ENCODE results near the gene SAMD10. TPM values are rescaled to one million over a fixed set of nuclear protein-coding genes. Genes with fewer than 3 reads are reported as not detected.
"Not testable (repeated sequence)": the region's sequence is repeated elsewhere in the genome, so short reads cannot be mapped to it uniquely, and the experiment has no call there.

SAMD10 gene
- total RNA-seq, 2 experiments from 2014 or later, result 23.7 to 24.5 TPM

DNA sequence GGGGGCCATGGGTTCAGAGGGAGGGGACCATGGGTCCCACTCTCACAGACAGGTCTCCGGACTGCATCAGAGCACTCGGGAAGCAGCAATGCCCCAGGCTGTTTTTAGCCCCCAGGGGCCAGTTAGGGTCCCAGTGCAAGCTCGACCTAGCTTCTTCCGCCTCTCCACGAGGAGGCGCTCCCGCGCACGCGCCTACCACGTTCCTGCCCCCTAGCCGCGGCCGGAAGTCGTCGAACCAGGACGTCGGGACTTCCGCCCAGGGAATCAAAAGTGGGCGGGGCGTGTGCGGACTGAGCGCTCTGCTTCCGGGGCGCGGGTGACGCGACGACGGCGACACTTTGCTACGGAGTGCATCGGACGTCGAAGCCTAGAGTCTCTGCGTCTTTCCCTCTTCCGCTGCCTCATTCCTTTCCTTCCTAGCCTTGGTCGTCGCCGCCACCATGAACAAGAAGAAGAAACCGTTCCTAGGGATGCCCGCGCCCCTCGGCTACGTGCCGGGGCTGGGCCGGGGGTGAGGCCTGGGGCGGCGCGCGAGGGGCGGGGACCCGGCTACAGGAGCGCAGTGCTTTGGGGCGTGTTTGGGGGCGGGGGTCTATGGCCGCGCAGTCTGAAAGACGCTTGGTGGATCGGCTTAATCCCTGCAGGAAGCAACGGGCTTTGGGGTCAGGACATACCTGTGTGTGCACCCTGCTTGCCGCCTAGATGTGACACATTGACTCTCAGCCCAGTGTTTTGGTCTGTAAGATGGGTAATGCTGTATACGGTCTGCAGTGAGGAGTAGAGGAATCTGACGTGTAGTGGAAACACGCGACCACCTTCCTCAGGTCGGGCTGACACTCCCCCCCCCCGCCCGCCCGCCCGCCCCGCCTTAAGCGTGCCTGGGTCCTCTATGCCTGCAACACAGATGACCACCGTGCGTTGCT lies 1.6 kb upstream of the SAMD10 start, which contains the start of gene PRPF6:
PRPF6 (plus strand) TSS at position 327 of the 923 bp plus-strand sequence; CDS start at position 441, 114 bp downstream.
- H3K36me3 Mint-ChIP-seq, result peaks cover 38% of the 10 kb centered on the region
- ChIA-PET CTCF (interaction anchor here (0.6 to 3.8 kb wide), 24 partner anchors 9 to 459 kb away, joined by 3 to 59 read pairs (median 5); partner anchors contain the start of genes ARFRP1, GMEB2, OPRL1 and PTK6), POLR2A (interaction anchor here (0.5 to 2.3 kb wide), 11 partner anchors 25 to 356 kb away, joined by 3 to 15 read pairs (median 4); partner anchors contain the start of genes TPD52L2 and UCKL1)
- H3K9me3 Mint-ChIP-seq, result no peaks in the 10 kb centered on the region
- no peaks in the 10 kb centered on the region for H3K27me3 Mint-ChIP-seq
- DNase-seq, result peak; percentile 97
- H3K4me1 Mint-ChIP-seq (ENCODE audit: low read depth), result peaks cover 60% of the 10 kb centered on the region
- intact Hi-C loops (cut with micrococcal nuclease), result loop anchor here (1.0 to 5.0 kb wide), 5 partner anchors 25 to 444 kb away; partner anchors contain the start of genes PTK6, TPD52L2 and UCKL1
- H3K4me3 Mint-ChIP-seq, result peak within 1 kb of the TSS; percentile 84
- peak within 1 kb of the TSS; percentile 96 for H3K27ac Mint-ChIP-seq

DNA sequence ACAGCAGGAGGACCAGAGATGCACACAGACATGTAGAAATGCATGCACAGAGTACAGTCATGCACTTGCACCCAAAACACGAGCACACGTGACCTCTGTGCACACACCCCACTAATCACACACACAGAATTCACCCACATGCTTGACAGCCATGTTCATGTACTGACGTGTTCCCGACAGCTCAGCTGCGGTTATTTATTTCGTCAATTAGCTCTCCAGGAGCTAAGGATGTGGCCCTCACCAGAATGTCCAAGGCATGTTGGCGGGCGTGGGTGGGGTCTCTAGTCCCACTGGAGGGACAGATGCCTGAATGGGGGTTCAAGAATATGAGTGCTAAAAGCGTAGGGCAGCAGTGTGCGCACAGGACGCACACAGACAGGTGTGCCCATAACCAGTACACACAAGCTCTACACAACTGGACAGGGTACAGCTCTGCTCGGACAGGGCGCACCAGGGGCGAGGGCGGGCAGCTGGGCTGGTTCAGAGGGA lies 919 bp upstream of the SAMD10 start:
- H3K4me3 Mint-ChIP-seq, result peak overlapping the region; percentile 84
- H3K27ac Mint-ChIP-seq, result peak overlapping the region; percentile 96
- H3K36me3 Mint-ChIP-seq, result peaks cover 35% of the 10 kb centered on the region
- peak; percentile 67 for DNase-seq
- no peaks in the 10 kb centered on the region for H3K9me3 Mint-ChIP-seq
- H3K4me1 Mint-ChIP-seq (ENCODE audit: low read depth), result peaks cover 62% of the 10 kb centered on the region
- POLR2A ChIA-PET, result interaction anchor here (0.5 to 2.3 kb wide), 12 partner anchors 24 to 1054 kb away, joined by 3 to 15 read pairs (median 4); partner anchors contain the start of genes DIDO1, TPD52L2 and UCKL1
- CTCF ChIA-PET, result interaction anchor here (0.6 to 2.5 kb wide), 25 partner anchors 10 to 459 kb away, joined by 3 to 59 read pairs (median 4); partner anchors contain the start of genes ARFRP1, GMEB2, OPRL1 and PTK6
- H3K27me3 Mint-ChIP-seq, result no peaks in the 10 kb centered on the region
- intact Hi-C loops (cut with micrococcal nuclease), result loop anchor here (1.0 to 5.0 kb wide), 4 partner anchors 58 to 443 kb away; partner anchors contain the start of genes PTK6 and TPD52L2

DNA sequence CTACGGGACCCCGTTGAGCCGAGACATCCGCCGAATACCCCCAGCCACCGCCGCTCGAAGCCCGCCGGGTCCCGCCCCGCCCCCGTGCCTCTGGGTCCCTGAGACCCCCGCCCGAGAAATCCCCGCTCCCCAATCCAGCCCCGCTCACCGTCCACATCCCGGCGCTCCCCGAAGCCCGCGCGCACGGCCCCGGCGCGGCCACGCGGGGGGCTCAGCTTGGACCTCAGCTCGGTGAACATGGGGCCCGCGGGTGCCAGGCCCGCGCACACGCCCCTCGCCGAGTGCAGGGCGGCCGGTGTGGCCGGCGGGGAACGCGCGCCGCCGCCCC lies 249 bp downstream of the SAMD10 start:
- intact Hi-C loops (cut with micrococcal nuclease), result loop anchor here (2.0 to 10.0 kb wide), 3 partner anchors 82 to 344 kb away; partner anchors contain the start of genes LIME1 and SLC2A4RG
- no peaks in the 10 kb centered on the region for H3K27me3 Mint-ChIP-seq
- ChIA-PET POLR2A (interaction anchor here (0.6 to 2.3 kb wide), 7 partner anchors 11 to 758 kb away, joined by 3 to 15 read pairs (median 3); partner anchors contain the start of gene TPD52L2), CTCF (interaction anchor here (0.9 to 2.5 kb wide), 9 partner anchors 22 to 441 kb away, joined by 4 to 59 read pairs (median 12); partner anchors contain the start of genes PTK6, TPD52L2 and UCKL1)
- no peak for DNase-seq
- peak overlapping the region; percentile 83 for H3K27ac Mint-ChIP-seq
- no peaks in the 10 kb centered on the region for H3K9me3 Mint-ChIP-seq
- H3K36me3 Mint-ChIP-seq, result peaks cover 32% of the 10 kb centered on the region
- H3K4me3 Mint-ChIP-seq, result peak overlapping the region; percentile 76
- H3K4me1 Mint-ChIP-seq (ENCODE audit: low read depth), result peaks cover 58% of the 10 kb centered on the region

DNA sequence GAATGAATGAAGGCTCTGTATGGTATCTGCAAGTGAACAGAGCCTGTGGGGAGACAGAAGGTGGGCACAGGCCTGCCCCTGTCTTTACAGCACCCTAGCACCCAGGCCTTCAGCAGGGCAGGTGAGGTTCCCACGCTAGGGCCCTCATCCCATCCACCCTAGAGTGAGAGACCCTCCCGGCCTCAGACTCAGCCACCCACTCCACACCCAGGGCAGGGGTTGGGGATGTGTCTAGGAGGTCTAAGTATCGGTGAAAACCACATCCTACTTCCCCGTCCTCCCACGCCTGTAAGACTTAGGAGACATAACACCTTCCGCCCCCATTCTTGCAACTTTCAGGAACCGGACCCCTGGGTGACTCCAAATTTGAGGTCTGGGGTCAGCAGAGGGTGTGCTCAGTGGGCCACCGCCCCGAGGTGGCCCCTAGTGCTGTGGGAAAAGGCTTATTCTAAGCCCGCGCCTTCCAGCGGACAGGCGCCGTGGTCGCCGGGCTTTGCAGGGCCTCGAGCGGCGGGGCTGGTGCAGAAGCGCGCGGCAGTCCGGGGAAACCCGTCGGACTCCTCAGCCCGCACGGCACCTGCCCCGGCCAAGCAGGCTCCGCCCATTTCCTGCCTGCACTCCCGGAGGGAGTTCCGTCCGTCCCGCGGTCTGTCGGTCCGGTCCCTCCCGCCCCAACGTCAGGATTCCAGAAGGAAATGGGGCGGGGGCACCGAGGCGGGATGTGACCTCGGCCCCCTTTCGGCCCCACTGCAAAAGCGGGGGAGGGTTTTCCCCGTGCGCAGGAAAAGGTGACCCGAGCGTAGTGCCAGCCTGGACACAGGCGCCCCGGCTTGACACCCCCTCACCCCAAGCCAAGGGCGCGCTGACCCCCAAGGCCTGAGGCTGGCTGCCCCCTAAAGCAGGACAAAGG lies 868 bp downstream of the SAMD10 start:
- Mint-ChIP-seq H3K27me3 (no peaks in the 10 kb centered on the region), H3K27ac (peak overlapping the region; percentile 83), H3K9me3 (no peaks in the 10 kb centered on the region), H3K4me3 (peak overlapping the region; percentile 76), H3K4me1 (ENCODE audit: low read depth) (peaks cover 62% of the 10 kb centered on the region), H3K36me3 (peaks cover 35% of the 10 kb centered on the region)
- intact Hi-C loops (cut with micrococcal nuclease), result loop anchor here (2.0 to 10.0 kb wide), 3 partner anchors 82 to 344 kb away; partner anchors contain the start of genes LIME1 and SLC2A4RG
- POLR2A ChIA-PET, result interaction anchor here (0.6 to 2.3 kb wide), 8 partner anchors 10 to 114 kb away, joined by 3 to 15 read pairs (median 3); partner anchors contain the start of genes TPD52L2 and UCKL1
- CTCF ChIA-PET, result interaction anchor here (0.9 to 2.5 kb wide), 13 partner anchors 22 to 441 kb away, joined by 3 to 59 read pairs (median 5); partner anchors contain the start of genes PTK6, TPD52L2 and UCKL1
- peak; percentile 83 for DNase-seq

DNA sequence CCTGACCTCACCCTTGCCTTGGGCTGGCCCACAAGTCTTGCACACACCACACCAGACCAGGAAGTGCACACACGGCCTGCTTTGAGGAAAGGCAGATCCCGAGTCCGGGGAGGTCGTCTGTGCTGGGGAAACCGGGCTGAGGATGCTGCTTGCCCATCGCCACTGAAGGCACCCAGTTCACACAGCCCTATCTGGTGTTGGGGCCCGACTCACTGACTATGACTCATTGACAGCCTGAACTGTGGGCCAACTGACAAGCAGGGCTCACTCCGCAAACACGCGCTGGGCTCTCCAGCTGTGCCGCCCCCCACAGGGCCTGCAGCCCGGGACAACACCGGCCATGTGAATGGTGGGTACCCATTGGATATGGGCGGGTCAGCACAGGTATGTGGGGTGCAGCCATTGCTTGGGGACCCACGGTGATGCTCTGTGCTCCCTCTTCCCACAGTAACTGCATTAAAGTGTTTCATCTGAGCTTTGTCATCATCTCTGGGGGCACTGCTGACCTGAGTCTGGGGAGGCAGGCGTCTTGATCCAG lies 1.6 kb downstream of the SAMD10 start:
- intact Hi-C loops (cut with micrococcal nuclease), result loop anchor here (1.0 to 10.0 kb wide), 4 partner anchors 81 to 343 kb away; partner anchors contain the start of genes LIME1 and SLC2A4RG
- CTCF ChIA-PET, result interaction anchor here (0.6 to 1.5 kb wide), 6 partner anchors 21 to 440 kb away, joined by 3 to 4 read pairs (median 4); partner anchors contain the start of genes PTK6, TPD52L2 and UCKL1
- Mint-ChIP-seq H3K4me3 (peak overlapping the region; percentile 76), H3K36me3 (peaks cover 29% of the 10 kb centered on the region), H3K27ac (peak overlapping the region; percentile 83), H3K4me1 (ENCODE audit: low read depth) (peaks cover 58% of the 10 kb centered on the region), H3K9me3 (no peaks in the 10 kb centered on the region), H3K27me3 (no peaks in the 10 kb centered on the region)
- DNase-seq, result peak; percentile 79
- POLR2A ChIA-PET, result interaction anchor here (0.8 to 1.3 kb wide), 2 partner anchors 21 to 113 kb away, joined by 3 read pairs; partner anchors contain the start of genes TPD52L2 and UCKL1

DNA sequence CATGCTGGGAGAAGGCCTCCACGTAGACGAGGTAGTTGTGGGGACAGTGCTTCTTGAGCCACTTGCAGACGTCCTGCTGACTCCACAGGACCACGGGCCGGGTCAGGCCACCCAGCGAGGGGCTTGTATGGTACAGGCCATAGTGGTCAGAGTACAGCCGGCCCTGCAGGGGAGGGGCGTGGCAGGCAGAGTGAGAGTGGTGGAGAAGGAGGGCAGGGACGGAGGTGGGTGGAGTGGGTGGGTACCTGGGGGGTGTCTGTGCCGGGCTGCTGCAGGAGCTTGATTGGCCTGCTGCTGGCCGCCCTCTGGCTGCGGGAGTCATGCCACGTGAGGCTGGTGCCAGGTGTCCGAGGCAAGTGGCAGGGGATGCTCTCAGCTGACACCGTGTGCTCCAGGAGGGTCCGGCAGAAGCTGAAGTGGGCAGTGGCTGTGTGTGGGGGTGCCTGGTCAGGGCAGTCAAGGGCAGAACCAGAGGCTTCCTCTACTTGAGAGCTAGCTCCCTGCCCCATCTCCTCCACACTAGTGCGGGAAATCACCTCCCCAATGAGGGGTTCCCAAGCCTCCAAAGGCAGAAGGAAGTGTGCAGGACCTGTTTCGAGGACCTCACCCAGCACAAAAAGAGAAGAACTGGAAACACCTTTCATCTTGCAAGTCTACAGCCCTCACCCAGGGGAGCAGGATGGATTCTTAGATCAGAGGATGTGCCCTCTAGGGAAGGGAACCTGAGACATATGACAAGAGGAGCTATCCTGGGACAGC lies 2.3 kb downstream of the SAMD10 start:
- Mint-ChIP-seq H3K36me3 (peaks cover 24% of the 10 kb centered on the region), H3K9me3 (no peaks in the 10 kb centered on the region), H3K27me3 (no peaks in the 10 kb centered on the region), H3K4me3 (peak overlapping the region; percentile 76), H3K4me1 (ENCODE audit: low read depth) (peaks cover 52% of the 10 kb centered on the region), H3K27ac (peak overlapping the region; percentile 83)
- CTCF ChIA-PET, result interaction anchor here (0.5 to 1.5 kb wide), 7 partner anchors 21 to 440 kb away, joined by 3 to 4 read pairs (median 3); partner anchors contain the start of genes PTK6, TPD52L2 and UCKL1
- POLR2A ChIA-PET, result interaction anchor here (0.8 to 1.3 kb wide), 2 partner anchors 21 to 112 kb away, joined by 3 read pairs; partner anchors contain the start of genes TPD52L2 and UCKL1
- DNase-seq, result no peak
- intact Hi-C loops (cut with micrococcal nuclease), result loop anchor here (1.0 to 10.0 kb wide), 3 partner anchors 85 to 342 kb away; partner anchors contain the start of genes LIME1 and SLC2A4RG

DNA sequence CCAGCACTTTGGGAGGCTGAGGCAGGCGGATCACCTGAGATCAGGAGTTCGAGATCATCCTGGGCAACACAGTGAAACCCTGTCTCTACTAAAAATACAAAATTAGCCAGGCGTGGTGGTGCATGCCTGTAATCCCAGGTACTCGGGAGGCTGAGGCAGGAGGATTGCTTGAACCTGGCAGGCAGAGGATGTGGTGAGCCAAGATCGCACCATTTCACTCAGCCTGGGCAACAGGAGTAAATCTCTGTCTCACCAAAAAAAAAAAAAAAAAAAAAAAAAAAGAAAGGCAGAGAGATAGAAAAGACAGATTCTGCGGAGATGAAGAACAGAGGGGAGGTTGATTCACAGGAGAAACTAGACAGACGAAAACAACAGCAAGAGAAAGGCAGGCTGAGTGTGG lies 2.9 kb downstream of the SAMD10 start:
- H3K27ac Mint-ChIP-seq, result peak overlapping the region; percentile 59
- POLR2A ChIA-PET, H3K4me3 Mint-ChIP-seq, H3K27me3 Mint-ChIP-seq, H3K9me3 Mint-ChIP-seq, DNase-seq: not testable (repeated sequence)
- CTCF ChIA-PET, result interaction anchor here (0.5 to 1.1 kb wide), 2 partner anchors 112 to 195 kb away, joined by 3 to 4 read pairs; partner anchors contain the start of gene TPD52L2
- peaks cover 24% of the 10 kb centered on the region for H3K36me3 Mint-ChIP-seq
- intact Hi-C loops (cut with micrococcal nuclease), result loop anchor here (10.0 kb wide), 2 partner anchors 242 to 342 kb away; partner anchors contain the start of genes LIME1 and SLC2A4RG
- peaks cover 47% of the 10 kb centered on the region for H3K4me1 Mint-ChIP-seq (ENCODE audit: low read depth)

DNA sequence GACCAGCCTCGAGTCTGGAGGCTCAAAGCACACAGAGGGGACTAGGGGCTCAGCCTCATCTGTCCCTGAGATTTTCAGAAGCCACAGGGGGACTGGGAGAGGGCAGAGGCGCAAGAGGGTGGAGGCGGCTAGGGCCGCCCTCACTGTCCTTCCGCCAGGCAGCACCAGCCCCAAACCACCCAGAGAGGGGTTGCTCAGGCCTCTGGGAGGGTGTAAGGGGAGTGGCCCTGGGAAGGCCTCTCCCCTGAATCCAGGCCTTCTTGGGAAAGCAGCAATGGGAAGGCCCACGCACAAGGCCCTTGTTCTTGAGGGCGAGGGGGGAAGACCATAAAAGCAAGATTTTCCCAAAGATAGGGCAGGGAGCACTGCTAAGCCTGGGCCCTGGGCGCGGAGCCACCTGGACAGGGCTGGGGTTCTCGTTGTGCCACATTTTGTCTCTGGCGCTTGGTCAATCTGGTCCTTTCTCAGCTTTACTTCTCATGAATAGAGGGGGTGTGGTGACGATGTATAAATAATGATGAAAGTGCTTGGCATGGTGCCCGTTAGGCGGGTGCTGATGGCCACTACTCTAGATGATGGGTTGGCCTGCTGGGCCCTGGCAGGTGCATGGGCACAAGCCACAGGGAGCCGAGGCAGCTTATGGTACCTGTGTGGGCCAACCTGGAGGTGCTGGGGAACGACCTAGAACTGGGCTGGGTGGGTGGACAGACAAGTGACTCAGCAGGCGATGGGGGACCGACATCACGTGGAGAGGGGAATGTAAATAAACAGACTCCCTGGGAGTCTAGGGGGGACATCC lies 4.8 kb downstream of the SAMD10 start:
- ChIA-PET CTCF (interaction anchor here (0.6 to 2.8 kb wide), 23 partner anchors 10 to 446 kb away, joined by 3 to 18 read pairs (median 5); partner anchors contain the start of genes ARFRP1, PTK6, TPD52L2 and UCKL1), POLR2A (interaction anchor here (0.6 kb wide), 1 partner anchor 225 kb away, joined by 3 read pairs; no protein-coding TSS in a partner anchor)
- no peak for DNase-seq
- Mint-ChIP-seq H3K4me3 (no peak overlapping the region), H3K27ac (no peak overlapping the region), H3K36me3 (peaks cover 21% of the 10 kb centered on the region), H3K27me3 (no peaks in the 10 kb centered on the region), H3K9me3 (no peaks in the 10 kb centered on the region), H3K4me1 (ENCODE audit: low read depth) (peaks cover 34% of the 10 kb centered on the region)
- intact Hi-C loops (cut with micrococcal nuclease), result loop anchor here (5.0 to 10.0 kb wide), 3 partner anchors 187 to 340 kb away; partner anchors contain the start of genes LIME1 and SLC2A4RG

All from activated CD4-positive, alpha-beta memory T cell treated with anti-CD3 and anti-CD28 coated beads for 36 hours (primary cell).